GM10266 (cell line): Measurements from ENCODE around the gene CCDC197.

ENCODE experiments used
- DNase-seq: peaks from one replicate; pipeline ENCODE4 v3.0.0; 2012; ENCODE audit errors: extremely low spot score
- CTCF ChIP-seq: IDR thresholded peaks from 2 replicates; pipeline ENCODE4 v1.5.1; 2012; ENCODE audit warnings: mild to moderate bottlenecking, low read depth; ENCODE audit not compliant: control insufficient read depth, insufficient read depth; ENCODE audit errors: missing control alignments

CCDC197 gene

GRCh38 chr14:94050231-94050880 lies 53.3 kb downstream of the CCDC197 start:
- TF ChIP-seq CTCF, result no peak
- DNase-seq, result no peak

- peak; percentile 27 for TF ChIP-seq CTCF
- no peak for DNase-seq
Observed at GRCh38 chr14:94051115-94051514, 54.0 kb downstream of the CCDC197 start.

GRCh38 chr14:94051779-94052178 lies 54.7 kb downstream of the CCDC197 start:
- no peak for DNase-seq
- no peak for TF ChIP-seq CTCF

GRCh38 chr14:94052199-94052598 lies 55.1 kb downstream of the CCDC197 start:
- no peak for TF ChIP-seq CTCF
- DNase-seq, result no peak

- DNase-seq, result no peak
- TF ChIP-seq CTCF, result no peak
Observed at GRCh38 chr14:94052662-94053061, 55.6 kb downstream of the CCDC197 start.

GRCh38 chr14:94054401-94054800 lies 57.3 kb downstream of the CCDC197 start:
- no peak for TF ChIP-seq CTCF
- no peak for DNase-seq

- no peak for DNase-seq
- no peak for TF ChIP-seq CTCF
Observed at GRCh38 chr14:94054936-94055335, 57.8 kb downstream of the CCDC197 start.
